Duodenal mucosa (tissue), 2 donors: ENCODE data around the gene CCKAR.

Experiments
- H3K27ac ChIP-seq: one replicate; pipeline ENCODE4 v1.7.0; 2013; ENCODE audit warnings: low read depth, low read length
- H3K27me3 ChIP-seq, 2 donors: one replicate each; pipeline ENCODE4 v1.7.0; 2013; ENCODE audit warnings: low read length in 2 of 2, control low read depth in 1 of 2; ENCODE audit not compliant: insufficient read depth in 2 of 2, control insufficient read depth in 1 of 2
- H3K36me3 ChIP-seq, 2 donors: one replicate each; pipeline ENCODE4 v1.7.0; 2013; ENCODE audit warnings: low read length in 2 of 2, control low read depth in 1 of 2; ENCODE audit not compliant: insufficient read depth in 2 of 2, control insufficient read depth in 1 of 2
- H3K4me1 ChIP-seq, 2 donors: one replicate each; pipeline ENCODE4 v1.7.0; 2013; ENCODE audit warnings: low read length in 2 of 2, control low read depth in 1 of 2; ENCODE audit not compliant: insufficient read depth in 2 of 2, control insufficient read depth in 1 of 2
- H3K4me3 ChIP-seq, 2 donors: one replicate each; pipeline ENCODE4 v1.7.0; 2013; ENCODE audit warnings: low read length in 2 of 2, low read depth in 1 of 2
- H3K9ac ChIP-seq, 2 donors: one replicate each; pipeline ENCODE4 v1.7.0; 2013; ENCODE audit warnings: low read length in 2 of 2, low read depth in 1 of 2
- H3K9me3 ChIP-seq, 2 donors: one replicate each; pipeline ENCODE4 v1.7.0; 2013; ENCODE audit warnings: low read length in 2 of 2, control low read depth in 1 of 2; ENCODE audit not compliant: control insufficient read depth in 1 of 2

CCKAR gene

GRCh38 chr4:26447378-26447777 lies 42.9 kb downstream of the CCKAR start:
- Histone ChIP-seq H3K4me1 (no peaks in the 10 kb centered on the region), H3K27ac (no peak overlapping the region), H3K9ac (no peak overlapping the region), H3K9me3 (no peaks in the 10 kb centered on the region), H3K36me3 (no peaks in the 10 kb centered on the region), H3K27me3 (no peaks in the 10 kb centered on the region), H3K4me3 (no peak overlapping the region)

- Histone ChIP-seq H3K9ac (no peak overlapping the region), H3K4me3 (no peak overlapping the region), H3K4me1 (no peaks in the 10 kb centered on the region), H3K27ac (no peak overlapping the region), H3K9me3 (no peaks in the 10 kb centered on the region), H3K27me3 (no peaks in the 10 kb centered on the region), H3K36me3 (peaks cover 4 to 5% of the 10 kb centered on the region in 2 donors)
Measured at GRCh38 chr4:26441771-26442170, 48.5 kb downstream of the CCKAR start.

DNA sequence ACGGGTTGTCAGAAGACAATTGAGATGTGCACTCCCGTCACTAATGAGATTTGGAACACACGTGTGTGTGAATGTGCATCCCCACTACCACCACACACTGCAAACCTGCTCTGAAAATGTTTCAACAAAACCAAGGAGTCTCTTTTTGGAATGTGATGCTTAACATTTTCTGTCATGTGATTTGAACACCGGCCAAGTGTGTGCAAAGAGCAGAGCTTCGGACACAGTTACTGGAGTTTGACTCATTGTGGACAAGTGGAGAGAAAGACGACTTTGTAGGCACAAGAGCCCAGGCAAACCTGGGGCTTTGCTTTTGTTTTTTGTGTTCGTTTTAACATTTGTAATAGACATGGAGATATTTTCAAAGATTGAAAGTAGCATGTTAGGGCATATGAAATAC lies 49.2 kb downstream of the CCKAR start:
- Histone ChIP-seq H3K36me3 (peaks cover 5 to 7% of the 10 kb centered on the region in 2 donors), H3K9me3 (no peaks in the 10 kb centered on the region), H3K9ac (no peak overlapping the region), H3K4me1 (no peaks in the 10 kb centered on the region), H3K27ac (no peak overlapping the region), H3K27me3 (no peaks in the 10 kb centered on the region), H3K4me3 (no peak overlapping the region)

DNA sequence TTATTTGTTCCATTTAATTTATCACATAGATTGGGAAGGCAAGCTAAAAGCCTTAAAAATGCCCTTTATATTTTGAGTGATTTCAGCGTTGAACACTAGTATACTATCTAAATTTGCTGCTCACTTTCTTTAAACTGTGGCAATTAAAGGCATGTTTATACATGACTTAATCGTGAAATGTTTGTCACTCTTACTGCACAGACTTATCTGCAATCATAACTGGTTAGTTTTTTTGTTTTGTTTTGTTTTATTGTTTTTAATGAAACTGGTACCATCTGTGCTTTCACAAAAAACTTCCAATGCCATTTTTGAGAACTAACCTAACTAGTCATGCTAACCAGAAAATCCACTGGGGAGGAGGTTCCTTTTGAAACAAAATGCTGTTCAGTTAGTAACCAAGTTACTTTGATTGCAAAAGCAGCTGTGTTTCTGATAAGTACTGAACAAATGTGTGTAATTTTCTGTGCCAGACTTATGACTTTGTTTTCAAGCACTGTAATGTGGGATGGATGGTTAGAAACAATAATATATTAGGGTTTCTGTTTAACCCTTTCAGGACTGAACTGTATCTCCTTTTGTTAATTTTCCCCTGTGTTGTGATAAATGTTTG lies 56.1 kb downstream of the CCKAR start:
- Histone ChIP-seq H3K27me3 (no peaks in the 10 kb centered on the region), H3K4me3 (no peak overlapping the region), H3K4me1 (no peaks in the 10 kb centered on the region), H3K9ac (no peak overlapping the region), H3K9me3 (no peaks in the 10 kb centered on the region), H3K36me3 (peaks cover 24 to 32% of the 10 kb centered on the region in 2 donors), H3K27ac (no peak overlapping the region)

DNA sequence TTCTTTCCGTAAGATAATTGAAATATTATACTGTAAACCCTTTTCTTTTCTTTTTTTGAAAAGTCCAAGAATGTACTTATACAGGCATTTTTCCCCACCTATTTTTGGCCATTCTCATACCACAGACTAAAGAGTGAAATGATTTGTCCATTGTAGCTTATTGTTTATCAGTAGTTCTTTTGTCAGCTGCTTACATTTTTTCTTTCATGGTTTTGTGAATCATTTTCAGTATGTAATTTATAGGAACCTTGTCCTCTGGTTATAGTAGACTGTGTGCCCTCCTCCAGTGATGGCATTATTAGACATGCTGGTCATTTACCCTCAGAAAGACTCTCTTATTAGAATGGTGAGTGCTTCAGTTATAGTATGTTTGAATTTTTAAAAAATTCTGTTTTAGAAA lies 56.7 kb downstream of the CCKAR start:
- Histone ChIP-seq H3K9ac (no peak overlapping the region), H3K36me3 (peaks cover 27 to 37% of the 10 kb centered on the region in 2 donors)

DNA sequence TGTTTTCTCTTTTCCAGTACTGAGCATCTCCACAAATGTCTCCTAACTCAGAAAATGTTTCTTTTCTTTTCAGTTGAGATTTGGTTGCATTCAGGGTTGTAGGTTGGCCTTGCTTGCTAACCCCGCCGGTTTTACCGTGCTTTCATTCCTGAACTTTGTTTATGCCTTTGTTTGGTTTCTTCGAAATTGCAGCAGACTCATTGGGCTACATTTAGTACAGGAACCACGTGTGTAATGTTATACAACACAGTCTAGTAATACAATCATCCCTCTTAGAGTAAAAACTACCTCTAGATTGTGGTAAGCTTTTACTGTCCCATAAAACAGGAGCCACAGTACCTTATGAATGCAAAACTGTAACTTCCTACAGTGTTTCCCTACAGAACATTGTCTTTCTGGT lies 57.9 kb downstream of the CCKAR start:
- Histone ChIP-seq H3K9ac (no peak overlapping the region), H3K4me3 (no peak overlapping the region), H3K4me1 (no peaks in the 10 kb centered on the region), H3K9me3 (no peaks in the 10 kb centered on the region), H3K27me3 (no peaks in the 10 kb centered on the region), H3K36me3 (peaks cover 26 to 33% of the 10 kb centered on the region in 2 donors), H3K27ac (no peak overlapping the region)

More for the DNA sequence above, 56.7 kb downstream of the CCKAR start:
- Histone ChIP-seq H3K4me1 (no peaks in the 10 kb centered on the region), H3K27ac (no peak overlapping the region), H3K27me3 (no peaks in the 10 kb centered on the region), H3K4me3 (no peak overlapping the region), H3K9me3 (no peaks in the 10 kb centered on the region)

DNA sequence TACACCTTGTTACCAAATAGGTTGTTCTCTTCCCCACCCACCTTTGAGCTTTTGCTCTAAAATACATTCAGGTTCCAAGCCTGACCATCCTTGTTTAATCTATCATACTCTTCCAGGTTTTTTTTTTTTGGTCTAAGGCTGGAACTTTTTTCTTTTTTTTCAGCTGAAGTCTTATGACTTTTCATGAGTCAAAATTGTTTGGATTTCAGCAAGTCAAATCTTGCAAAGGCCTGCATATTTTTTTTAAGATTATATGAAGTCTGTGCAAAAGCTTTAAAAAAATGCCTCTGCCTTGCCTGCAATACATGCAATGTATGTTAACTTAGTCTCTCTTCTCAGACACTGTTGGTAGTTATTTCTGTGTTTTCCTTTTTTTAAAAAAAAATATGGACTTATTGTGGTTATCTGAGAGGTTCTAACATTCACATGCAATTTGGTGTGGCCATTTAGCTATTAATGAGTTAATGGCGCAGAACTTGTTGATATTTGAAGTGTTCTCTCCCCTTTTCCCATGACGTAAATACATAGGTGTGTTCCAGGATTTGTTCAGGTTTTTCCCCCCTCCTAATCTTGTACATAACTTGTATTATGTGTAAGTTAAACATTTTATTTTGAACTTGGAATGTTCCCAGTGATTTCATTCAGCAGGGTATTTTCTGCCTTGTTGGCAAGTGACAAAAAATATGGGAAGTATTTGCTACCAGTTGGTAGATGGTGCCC lies 58.7 kb downstream of the CCKAR start:
- no peaks in the 10 kb centered on the region for H3K9me3 ChIP-seq
- no peak overlapping the region for H3K9ac ChIP-seq
- H3K27me3 ChIP-seq = no peaks in the 10 kb centered on the region
- no peak overlapping the region for H3K4me3 ChIP-seq
- H3K27ac ChIP-seq = no peak overlapping the region
- H3K36me3 ChIP-seq = peaks cover 22 to 38% of the 10 kb centered on the region in 2 donors
- no peaks in the 10 kb centered on the region for H3K4me1 ChIP-seq
